Parathyroid adenoma (tissue), 2 donors: ENCODE results near the gene HIF3A.
"Not testable (repeated sequence)": the region's sequence is repeated elsewhere in the genome, so short reads cannot be mapped to it uniquely, and the experiment has no call there.

Experiments
- H2AFZ ChIP-seq: fragments of 300-600 bp; sonication (generic); one replicate; pipeline ENCODE4 v1.7.0; 2017; ENCODE audit warnings: antibody characterized with exemption, mild to moderate bottlenecking
- H3K27ac ChIP-seq: fragments of 300-600 bp; sonication (generic); one replicate; pipeline ENCODE4 v1.7.0; 2017
- H3K27me3 ChIP-seq: fragments of 300-600 bp; sonication (generic); one replicate; pipeline ENCODE4 v1.7.0; 2017; ENCODE audit warnings: low read length; ENCODE audit not compliant: control insufficient read depth, insufficient read depth
- H3K36me3 ChIP-seq: fragments of 300-600 bp; sonication (generic); one replicate; pipeline ENCODE4 v1.7.0; 2017; ENCODE audit warnings: low read length; ENCODE audit not compliant: control insufficient read depth, insufficient read depth
- H3K4me1 ChIP-seq: fragments of 300-600 bp; sonication (generic); one replicate; pipeline ENCODE4 v1.7.0; 2017; ENCODE audit warnings: control low read depth
- H3K4me2 ChIP-seq: fragments of 300-600 bp; sonication (generic); one replicate; pipeline ENCODE4 v1.7.0; 2017; ENCODE audit warnings: low read length
- H3K4me3 ChIP-seq: fragments of 300-600 bp; sonication (generic); one replicate; pipeline ENCODE4 v1.7.0; 2017; ENCODE audit warnings: low read depth, low read length
- H3K79me2 ChIP-seq: fragments of 300-600 bp; sonication (generic); one replicate; pipeline ENCODE4 v1.7.0; 2017; ENCODE audit warnings: control low read depth
- H3K9ac ChIP-seq: fragments of 300-600 bp; sonication (generic); one replicate; pipeline ENCODE4 v1.7.0; 2017; ENCODE audit warnings: mild to moderate bottlenecking
- H3K9me3 ChIP-seq: fragments of 300-600 bp; sonication (generic); one replicate; pipeline ENCODE4 v1.7.0; 2017; ENCODE audit warnings: low read length; ENCODE audit not compliant: control insufficient read depth
- TF ChIP-seq, protein P1 (sequence below): fragments of 300-600 bp; sonication (generic); IDR thresholded peaks from one replicate; pipeline ENCODE4 v1.7.0; 2017; ENCODE audit warnings: antibody characterized with exemption, mild to moderate bottlenecking
- donor health status: primary hyperparathyroidism.

The HIF3A gene

DNA sequence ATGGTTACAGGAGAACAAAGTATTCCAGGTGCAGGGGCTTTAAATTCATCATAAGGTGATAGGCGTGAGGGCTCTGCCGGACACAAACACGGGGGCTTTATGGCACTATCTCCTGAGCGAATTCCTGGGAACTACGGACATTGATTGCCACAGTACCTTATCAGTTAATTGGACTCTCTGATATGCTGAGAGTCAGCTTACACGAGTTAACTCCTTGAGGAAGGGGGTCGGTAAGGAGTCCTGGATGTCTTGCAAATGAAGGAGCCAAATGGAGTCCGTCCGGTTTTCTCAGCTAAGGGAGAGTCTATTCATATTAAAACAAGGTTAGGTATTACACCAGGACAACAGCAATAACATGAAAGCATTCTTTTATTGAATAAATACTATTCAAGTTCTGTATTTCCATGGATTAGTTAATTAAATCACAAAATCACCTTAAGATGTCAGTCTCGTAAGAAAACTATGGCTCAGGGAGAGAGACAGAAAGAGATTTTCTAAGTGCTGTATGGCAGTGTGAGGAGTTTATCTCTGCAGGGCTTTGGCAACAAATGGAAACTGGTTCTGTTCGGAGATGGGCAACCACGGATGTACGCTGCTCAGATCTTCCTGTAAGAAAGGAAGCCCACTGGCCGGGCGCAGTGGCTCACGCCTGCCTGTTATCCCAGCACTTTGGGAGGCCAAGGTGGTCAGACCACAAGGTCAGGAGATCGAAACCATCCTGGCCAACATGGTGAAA, 26.2 kb upstream of the HIF3A start:
- no peaks in the 10 kb centered on the region for H3K36me3 ChIP-seq
- H3K9me3 ChIP-seq, result no peaks in the 10 kb centered on the region
- no peaks in the 10 kb centered on the region for H3K79me2 ChIP-seq
- no peak overlapping the region for H3K4me3 ChIP-seq
- no peak overlapping the region for H3K4me2 ChIP-seq
- H3K27me3 ChIP-seq, result no peaks in the 10 kb centered on the region
- TF ChIP-seq, protein P1, sequence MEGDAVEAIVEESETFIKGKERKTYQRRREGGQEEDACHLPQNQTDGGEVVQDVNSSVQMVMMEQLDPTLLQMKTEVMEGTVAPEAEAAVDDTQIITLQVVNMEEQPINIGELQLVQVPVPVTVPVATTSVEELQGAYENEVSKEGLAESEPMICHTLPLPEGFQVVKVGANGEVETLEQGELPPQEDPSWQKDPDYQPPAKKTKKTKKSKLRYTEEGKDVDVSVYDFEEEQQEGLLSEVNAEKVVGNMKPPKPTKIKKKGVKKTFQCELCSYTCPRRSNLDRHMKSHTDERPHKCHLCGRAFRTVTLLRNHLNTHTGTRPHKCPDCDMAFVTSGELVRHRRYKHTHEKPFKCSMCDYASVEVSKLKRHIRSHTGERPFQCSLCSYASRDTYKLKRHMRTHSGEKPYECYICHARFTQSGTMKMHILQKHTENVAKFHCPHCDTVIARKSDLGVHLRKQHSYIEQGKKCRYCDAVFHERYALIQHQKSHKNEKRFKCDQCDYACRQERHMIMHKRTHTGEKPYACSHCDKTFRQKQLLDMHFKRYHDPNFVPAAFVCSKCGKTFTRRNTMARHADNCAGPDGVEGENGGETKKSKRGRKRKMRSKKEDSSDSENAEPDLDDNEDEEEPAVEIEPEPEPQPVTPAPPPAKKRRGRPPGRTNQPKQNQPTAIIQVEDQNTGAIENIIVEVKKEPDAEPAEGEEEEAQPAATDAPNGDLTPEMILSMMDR, result no peak
- H2AFZ ChIP-seq, result no peak overlapping the region
- no peak overlapping the region for H3K27ac ChIP-seq
- no peak overlapping the region for H3K9ac ChIP-seq
- no peaks in the 10 kb centered on the region for H3K4me1 ChIP-seq

DNA sequence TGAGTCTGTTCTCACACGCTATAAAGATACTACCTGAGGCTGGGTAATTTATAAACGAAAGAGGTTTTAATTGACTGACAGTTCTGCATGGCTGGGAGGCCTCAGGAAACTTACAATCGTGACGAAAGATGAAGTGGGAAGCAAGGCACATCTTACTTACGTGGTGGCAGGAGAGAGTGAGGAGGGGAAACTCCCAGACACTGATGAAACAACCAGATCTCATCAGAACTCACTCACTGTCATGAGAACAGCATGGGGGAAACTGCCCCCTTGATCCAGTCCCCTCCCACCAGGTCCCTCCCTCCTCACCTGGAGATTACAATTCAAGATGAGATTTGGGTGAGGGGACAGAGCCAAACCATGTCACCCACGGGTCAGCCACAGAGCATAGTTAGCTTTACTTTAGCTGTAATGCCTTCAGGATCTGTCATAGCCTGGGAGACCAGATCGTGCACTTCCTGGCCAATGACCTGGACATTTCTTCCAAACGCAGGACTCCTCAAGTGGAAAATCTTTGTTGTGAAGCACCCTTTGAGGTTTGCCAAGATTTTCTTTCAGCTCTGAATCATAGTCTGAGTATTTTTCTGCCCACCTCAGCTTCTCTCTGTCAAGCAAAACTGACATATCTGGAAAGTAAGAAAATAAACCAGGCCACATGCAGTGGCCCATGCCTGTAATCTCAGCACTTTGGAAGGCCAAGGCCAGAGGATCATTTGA, 25.2 kb upstream of the HIF3A start:
- H3K4me3 ChIP-seq, result no peak overlapping the region
- no peaks in the 10 kb centered on the region for H3K4me1 ChIP-seq
- no peak overlapping the region for H3K4me2 ChIP-seq
- TF ChIP-seq, protein P1, result no peak
- no peaks in the 10 kb centered on the region for H3K27me3 ChIP-seq
- H3K9me3 ChIP-seq, result no peaks in the 10 kb centered on the region
- no peaks in the 10 kb centered on the region for H3K36me3 ChIP-seq
- no peaks in the 10 kb centered on the region for H3K79me2 ChIP-seq
- H3K9ac ChIP-seq, result no peak overlapping the region
- H3K27ac ChIP-seq, result peak overlapping the region; percentile 12
- peak overlapping the region; percentile 64 for H2AFZ ChIP-seq

DNA sequence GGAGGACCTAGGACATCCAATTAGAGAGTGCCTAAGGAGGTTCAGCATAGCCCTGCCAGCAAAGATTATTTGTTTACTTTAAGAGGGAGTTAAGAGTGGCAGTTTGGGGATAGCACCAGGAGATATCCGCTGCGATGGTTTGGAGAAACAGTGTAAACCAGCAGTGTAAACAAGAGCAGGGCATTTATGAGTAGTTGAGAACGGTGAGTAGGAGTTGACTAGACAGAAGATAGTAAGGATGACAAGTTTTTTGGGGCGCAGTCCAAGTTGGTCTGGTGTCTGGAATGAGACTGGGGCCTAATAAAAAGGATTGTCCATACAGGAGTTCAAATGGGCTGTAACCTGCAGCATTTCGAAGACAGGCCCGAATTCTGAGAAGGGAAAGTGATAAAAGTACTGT, 22.9 kb upstream of the HIF3A start:
- H3K4me2 ChIP-seq, H3K9ac ChIP-seq, H3K4me1 ChIP-seq, H3K27me3 ChIP-seq, H3K27ac ChIP-seq, H3K9me3 ChIP-seq, H3K4me3 ChIP-seq, H3K79me2 ChIP-seq, H2AFZ ChIP-seq, H3K36me3 ChIP-seq: not testable (repeated sequence)

DNA sequence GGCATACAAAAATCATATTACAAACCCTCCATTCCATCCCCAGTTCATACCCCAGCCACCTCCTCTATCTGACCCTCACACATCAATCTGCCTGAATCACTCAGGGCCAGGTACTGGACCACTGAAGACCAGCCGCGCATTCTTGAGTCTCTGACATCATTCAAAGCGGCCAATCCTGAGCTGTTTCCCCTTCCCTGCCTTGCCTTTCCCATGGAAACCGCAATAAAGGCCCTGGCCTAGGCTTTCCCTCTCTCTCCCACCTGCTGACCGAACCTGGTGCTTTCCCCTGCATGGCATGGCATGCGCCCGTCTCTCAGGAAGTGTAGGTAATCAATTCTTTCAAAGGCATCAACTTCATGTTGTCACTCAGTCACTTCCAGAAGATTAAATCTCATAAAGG, 17.7 kb upstream of the HIF3A start:
- Histone ChIP-seq H3K4me2 (no peak overlapping the region), H3K4me3 (no peak overlapping the region), H3K79me2 (no peaks in the 10 kb centered on the region), H3K27ac (no peak overlapping the region), H3K9me3 (no peaks in the 10 kb centered on the region), H3K27me3 (no peaks in the 10 kb centered on the region), H2AFZ (no peak overlapping the region), H3K36me3 (no peaks in the 10 kb centered on the region), H3K9ac (no peak overlapping the region), H3K4me1 (no peaks in the 10 kb centered on the region)
- TF ChIP-seq, protein P1, result no peak

DNA sequence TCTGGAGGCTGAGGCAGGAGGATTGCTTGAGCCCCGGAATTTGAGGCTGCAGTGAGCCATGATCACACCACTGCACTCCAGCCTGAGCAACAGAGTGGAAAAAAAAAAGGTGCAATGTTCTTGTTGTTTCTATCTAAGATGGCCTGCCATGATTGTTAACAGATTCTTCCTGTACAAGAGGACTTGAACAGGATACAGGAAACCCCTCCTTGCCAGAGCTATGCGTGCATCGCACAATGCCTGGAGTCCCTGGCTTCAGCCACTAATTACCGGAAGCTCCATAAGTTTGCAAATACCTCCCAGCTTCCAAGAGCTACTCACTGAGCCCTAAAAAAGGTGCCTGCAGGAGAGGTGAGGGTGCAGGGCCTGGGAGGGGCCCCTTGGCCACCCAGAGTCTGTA, 13.1 kb upstream of the HIF3A start:
- no peaks in the 10 kb centered on the region for H3K36me3 ChIP-seq
- no peaks in the 10 kb centered on the region for H3K9me3 ChIP-seq
- no peaks in the 10 kb centered on the region for H3K79me2 ChIP-seq
- H3K4me3 ChIP-seq, result no peak overlapping the region
- no peak overlapping the region for H3K27ac ChIP-seq
- H2AFZ ChIP-seq, result no peak overlapping the region
- TF ChIP-seq, protein P1, result no peak
- H3K4me2 ChIP-seq, result no peak overlapping the region
- no peaks in the 10 kb centered on the region for H3K27me3 ChIP-seq
- H3K4me1 ChIP-seq, result no peaks in the 10 kb centered on the region
- H3K9ac ChIP-seq, result no peak overlapping the region
